ENCODE results near the gene RBM7.

Gene RBM7

GRCh38 chr11:114412946-114413345, 12.5 kb downstream of the RBM7 start:
- Histone ChIP-seq H3K36me3 (ENCODE audit: control insufficient read depth, insufficient read depth, low read length) (no peaks in the 10 kb centered on the region; the same call in 1 of the 2 replicates), H3K4me3 (replicated peaks; ENCODE audit: low read depth, low read length) (no peak overlapping the region), H3K27me3 (replicated peaks; ENCODE audit: control insufficient read depth, insufficient read depth, low read length) (no peaks in the 10 kb centered on the region)
- TF ChIP-seq CTCF (IDR thresholded peaks at IDR 0.05; ENCODE audit: insufficient read depth, low read length, poor library complexity, severe bottlenecking): no peak
- no peak for DNase-seq (ENCODE audit: extremely low read depth, insufficient read length)

DNA sequence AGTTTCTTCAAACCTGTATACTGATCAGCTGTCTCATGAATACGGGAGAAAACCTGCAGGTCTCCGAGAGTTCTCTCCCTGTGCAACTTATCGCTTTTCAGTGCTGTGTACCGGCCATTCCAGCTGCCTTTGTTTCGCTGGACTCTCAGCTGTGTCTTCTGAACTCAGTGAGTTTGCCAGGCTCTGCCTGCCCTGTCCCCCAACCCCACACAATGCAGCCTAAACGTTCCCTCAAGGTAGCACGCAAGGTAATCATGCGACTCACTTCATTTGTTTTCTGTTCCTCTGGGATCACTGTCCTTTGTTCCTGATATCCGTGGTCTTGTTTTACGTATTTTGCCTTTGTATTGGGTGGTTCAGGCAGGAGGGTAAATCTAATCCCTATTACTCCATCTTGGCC, 13.5 kb downstream of the RBM7 start:
- H3K36me3 ChIP-seq (ENCODE audit: control insufficient read depth, insufficient read depth, low read length): no peaks in the 10 kb centered on the region; the same call in 1 of the 2 replicates
- TF ChIP-seq CTCF (IDR thresholded peaks at IDR 0.05; ENCODE audit: insufficient read depth, low read length, poor library complexity, severe bottlenecking): no peak
- DNase-seq (ENCODE audit: extremely low read depth, insufficient read length): no peak
- no peaks in the 10 kb centered on the region for H3K27me3 ChIP-seq (replicated peaks; ENCODE audit: control insufficient read depth, insufficient read depth, low read length)
- H3K4me3 ChIP-seq (replicated peaks; ENCODE audit: low read depth, low read length): no peak overlapping the region

DNA sequence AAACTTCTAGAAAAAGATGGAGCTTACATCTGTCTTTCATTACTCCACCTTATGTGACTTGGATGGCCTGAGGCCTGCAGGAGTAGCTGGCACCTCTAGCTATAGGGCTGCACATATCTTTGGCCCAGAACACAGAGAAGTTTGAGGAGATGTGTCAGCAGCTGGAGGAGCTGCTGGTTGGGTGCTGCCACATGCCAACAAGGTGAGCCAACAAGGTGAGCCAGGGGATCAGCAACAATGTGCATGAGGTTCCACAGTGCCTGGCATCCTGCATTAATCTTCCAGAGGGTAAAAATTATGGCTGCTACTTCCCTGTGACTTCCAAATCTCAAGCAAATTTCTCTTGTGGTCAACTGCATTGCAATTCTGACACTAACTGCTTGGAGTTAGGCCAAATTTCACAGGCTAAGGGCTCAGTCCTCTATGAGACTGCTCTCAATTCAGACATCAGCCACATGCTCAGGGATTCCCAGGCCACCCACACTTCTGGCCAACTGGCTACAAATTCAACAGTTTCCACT, 16.0 kb downstream of the RBM7 start:
- no peak for DNase-seq (ENCODE audit: extremely low read depth, insufficient read length)
- no peaks in the 10 kb centered on the region for H3K27me3 ChIP-seq (replicated peaks; ENCODE audit: control insufficient read depth, insufficient read depth, low read length)
- no peak for TF ChIP-seq CTCF (IDR thresholded peaks at IDR 0.05; ENCODE audit: insufficient read depth, low read length, poor library complexity, severe bottlenecking)
- no peaks in the 10 kb centered on the region; the same call in 1 of the 2 replicates for H3K36me3 ChIP-seq (ENCODE audit: control insufficient read depth, insufficient read depth, low read length)
- H3K4me3 ChIP-seq (replicated peaks; ENCODE audit: low read depth, low read length): no peak overlapping the region

DNA sequence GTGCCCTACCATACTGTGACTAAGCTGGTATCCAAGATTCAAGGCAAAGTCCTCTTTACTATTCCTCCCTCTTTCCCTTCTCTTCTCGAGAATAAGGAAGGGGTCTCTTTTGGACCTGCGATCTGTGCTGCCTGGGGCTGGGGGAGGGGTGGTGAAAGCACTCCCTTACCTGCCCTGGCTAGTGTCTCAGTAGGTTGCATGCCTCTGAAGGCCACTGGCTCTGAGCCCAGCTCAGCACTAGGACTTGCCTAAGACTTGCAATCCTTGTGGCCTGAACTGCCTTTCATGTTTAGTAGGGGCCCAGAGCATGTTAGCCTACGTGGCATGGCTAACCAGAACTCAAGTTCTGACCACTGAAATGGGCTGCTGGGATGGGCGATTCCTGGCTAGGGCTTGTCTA, 25.8 kb downstream of the RBM7 start:
- peaks cover 2% of the 10 kb centered on the region; the same call in 1 of the 2 replicates for H3K27me3 ChIP-seq (replicated peaks; ENCODE audit: control insufficient read depth, insufficient read depth, low read length)
- no peak overlapping the region for H3K4me3 ChIP-seq (replicated peaks; ENCODE audit: low read depth, low read length)
- H3K36me3 ChIP-seq (ENCODE audit: control insufficient read depth, insufficient read depth, low read length): no peaks in the 10 kb centered on the region
- no peak for DNase-seq (ENCODE audit: extremely low read depth, insufficient read length)
- TF ChIP-seq CTCF (IDR thresholded peaks at IDR 0.05; ENCODE audit: insufficient read depth, low read length, poor library complexity, severe bottlenecking): no peak

- Histone ChIP-seq H3K4me3 (replicated peaks; ENCODE audit: low read depth, low read length) (no peak overlapping the region), H3K27me3 (replicated peaks; ENCODE audit: control insufficient read depth, insufficient read depth, low read length) (peaks cover 2% of the 10 kb centered on the region), H3K36me3 (ENCODE audit: control insufficient read depth, insufficient read depth, low read length) (no peaks in the 10 kb centered on the region)
- no peak for DNase-seq (ENCODE audit: extremely low read depth, insufficient read length)
- TF ChIP-seq CTCF (IDR thresholded peaks at IDR 0.05; ENCODE audit: insufficient read depth, low read length, poor library complexity, severe bottlenecking): no peak
These were observed 29.8 kb downstream of the RBM7 start for GRCh38 chr11:114430290-114430689.

DNA sequence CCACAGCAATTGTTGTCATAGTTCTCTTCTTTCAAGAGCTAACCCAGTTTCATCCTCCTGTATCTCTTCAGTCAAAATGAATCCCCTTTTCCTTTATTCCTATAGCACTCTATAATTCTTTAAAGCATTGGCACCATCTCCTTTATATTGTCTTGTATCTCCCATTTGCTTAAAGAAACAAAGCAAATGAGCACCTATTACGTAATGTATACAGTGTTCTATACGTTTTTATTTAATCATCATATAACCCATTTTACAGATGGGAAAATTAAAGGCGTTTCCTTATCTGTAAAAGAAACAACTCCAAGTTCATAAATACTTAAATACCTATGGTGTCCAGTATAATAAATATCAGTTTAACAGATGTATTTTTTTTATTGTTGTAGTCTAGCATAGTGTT, 32.4 kb downstream of the RBM7 start:
- Histone ChIP-seq H3K36me3 (ENCODE audit: control insufficient read depth, insufficient read depth, low read length) (no peaks in the 10 kb centered on the region), H3K27me3 (replicated peaks; ENCODE audit: control insufficient read depth, insufficient read depth, low read length) (no peaks in the 10 kb centered on the region; the same call in 1 of the 2 replicates), H3K4me3 (replicated peaks; ENCODE audit: low read depth, low read length) (no peak overlapping the region)
- DNase-seq (ENCODE audit: extremely low read depth, insufficient read length): no peak
- TF ChIP-seq CTCF (IDR thresholded peaks at IDR 0.05; ENCODE audit: insufficient read depth, low read length, poor library complexity, severe bottlenecking): no peak
